GM18870 (cell line): ENCODE results near the gene LCE1C.

Source experiments
- ATAC-seq: cut with Tn5 transposase; IDR thresholded peaks from one replicate; pipeline ENCODE4 v1.9.1; 2021; ENCODE audit warnings: moderate library complexity; ENCODE audit not compliant: unreplicated experiment

LCE1C gene

DNA sequence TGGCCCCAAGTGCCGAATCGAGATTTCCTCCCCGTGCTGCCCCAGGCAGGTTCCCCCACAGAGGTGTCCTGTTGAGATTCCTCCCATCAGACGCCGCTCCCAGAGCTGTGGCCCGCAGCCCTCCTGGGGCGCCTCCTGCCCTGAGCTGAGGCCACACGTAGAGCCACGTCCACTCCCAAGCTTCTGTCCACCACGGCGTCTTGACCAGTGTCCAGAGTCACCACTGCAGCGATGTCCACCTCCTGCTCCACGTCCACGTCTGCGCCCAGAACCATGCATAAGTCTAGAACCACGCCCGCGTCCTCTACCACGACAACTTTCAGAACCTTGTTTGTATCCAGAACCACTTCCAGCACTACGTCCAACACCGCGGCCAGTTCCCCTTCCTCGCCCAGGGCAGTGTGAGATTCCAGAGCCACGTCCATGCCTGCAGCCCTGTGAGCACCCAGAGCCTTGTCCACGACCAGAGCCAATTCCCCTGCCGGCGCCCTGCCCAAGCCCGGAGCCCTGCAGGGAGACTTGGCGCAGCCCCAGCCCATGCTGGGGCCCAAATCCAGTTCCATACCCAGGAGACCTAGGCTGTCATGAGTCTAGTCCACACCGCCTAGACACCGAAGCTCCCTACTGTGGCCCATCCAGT, 45.8 kb downstream of the LCE1C start:
- ATAC-seq = no peak

DNA sequence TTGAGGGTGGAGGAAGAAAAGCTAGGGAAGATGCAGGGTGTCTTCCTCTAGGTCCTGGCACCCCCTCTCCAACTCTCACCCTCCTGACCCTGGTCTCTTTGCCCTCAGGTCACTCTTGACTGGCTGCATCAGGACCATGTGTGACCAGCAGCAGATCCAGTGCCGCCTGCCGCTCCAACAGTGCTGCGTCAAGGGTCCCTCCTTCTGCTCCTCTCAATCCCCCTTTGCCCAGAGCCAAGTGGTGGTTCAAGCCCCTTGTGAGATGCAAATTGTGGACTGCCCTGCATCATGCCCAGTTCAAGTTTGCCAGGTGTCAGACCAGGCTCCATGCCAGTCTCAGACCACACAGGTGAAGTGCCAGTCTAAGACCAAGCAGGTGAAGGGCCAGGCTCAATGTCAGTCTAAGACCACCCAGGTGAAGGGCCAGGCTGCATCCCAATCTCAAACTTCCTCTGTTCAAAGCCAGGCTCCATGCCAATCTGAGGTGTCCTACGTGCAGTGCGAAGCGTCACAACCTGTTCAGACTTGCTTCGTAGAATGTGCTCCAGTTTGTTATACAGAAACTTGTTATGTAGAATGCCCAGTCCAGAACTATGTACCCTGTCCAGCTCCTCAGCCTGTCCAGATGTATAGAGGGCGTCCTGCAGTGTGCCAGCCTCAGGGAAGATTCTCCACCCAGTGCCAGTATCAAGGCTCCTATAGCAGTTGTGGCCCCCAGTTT, 46.8 kb downstream of the LCE1C start:
- ATAC-seq = no peak

GRCh38 chr1:152758636-152759035, 47.8 kb downstream of the LCE1C start:
- no peak for ATAC-seq

- ATAC-seq = no peak
Observed at GRCh38 chr1:152757747-152758146, 48.7 kb downstream of the LCE1C start, which contains the start of gene KPRP. Gene KPRP, plus strand, starts transcription at chr1:152758025. Its CDS starts 1,564 bp downstream, at chr1:152759589.

DNA sequence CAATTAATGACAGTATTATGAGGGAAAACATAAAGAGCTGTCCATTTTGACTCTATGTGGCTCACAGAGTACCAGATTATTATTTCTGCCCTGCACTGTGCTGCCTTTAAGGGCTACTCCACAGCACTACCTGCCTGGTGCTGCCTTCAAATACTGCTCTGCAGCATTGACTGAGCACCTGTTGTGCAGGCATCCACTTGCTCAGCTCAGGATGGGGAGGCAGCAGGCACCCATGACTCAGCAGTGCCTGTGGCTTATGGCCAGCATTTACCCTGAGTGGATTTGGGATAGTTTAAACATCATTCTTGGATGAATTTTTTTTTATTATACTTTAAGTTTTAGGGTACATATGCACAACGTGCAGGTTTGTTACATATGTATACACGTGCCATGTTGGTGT, 49.6 kb downstream of the LCE1C start:
- no peak for ATAC-seq
